ENCODE results near the gene PTP4A1.

- TF ChIP-seq EZH2phosphoT487 (IDR thresholded peaks at IDR 0.05; ENCODE audit: borderline replicate concordance, low read length) = no peak
- TF ChIP-seq, protein P1, sequence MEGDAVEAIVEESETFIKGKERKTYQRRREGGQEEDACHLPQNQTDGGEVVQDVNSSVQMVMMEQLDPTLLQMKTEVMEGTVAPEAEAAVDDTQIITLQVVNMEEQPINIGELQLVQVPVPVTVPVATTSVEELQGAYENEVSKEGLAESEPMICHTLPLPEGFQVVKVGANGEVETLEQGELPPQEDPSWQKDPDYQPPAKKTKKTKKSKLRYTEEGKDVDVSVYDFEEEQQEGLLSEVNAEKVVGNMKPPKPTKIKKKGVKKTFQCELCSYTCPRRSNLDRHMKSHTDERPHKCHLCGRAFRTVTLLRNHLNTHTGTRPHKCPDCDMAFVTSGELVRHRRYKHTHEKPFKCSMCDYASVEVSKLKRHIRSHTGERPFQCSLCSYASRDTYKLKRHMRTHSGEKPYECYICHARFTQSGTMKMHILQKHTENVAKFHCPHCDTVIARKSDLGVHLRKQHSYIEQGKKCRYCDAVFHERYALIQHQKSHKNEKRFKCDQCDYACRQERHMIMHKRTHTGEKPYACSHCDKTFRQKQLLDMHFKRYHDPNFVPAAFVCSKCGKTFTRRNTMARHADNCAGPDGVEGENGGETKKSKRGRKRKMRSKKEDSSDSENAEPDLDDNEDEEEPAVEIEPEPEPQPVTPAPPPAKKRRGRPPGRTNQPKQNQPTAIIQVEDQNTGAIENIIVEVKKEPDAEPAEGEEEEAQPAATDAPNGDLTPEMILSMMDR (IDR thresholded peaks at IDR 0.05; ENCODE audit: low read depth, low read length, poor library complexity, severe bottlenecking) = no peak
Measured at GRCh38 chr6:63576147-63576772, 4.0 kb downstream of the PTP4A1 start.
